H1 (cell line): ENCODE measurements around the gene TRIM59. TPM values are rescaled to one million over a fixed set of nuclear protein-coding genes. Genes with fewer than 3 reads are reported as not detected.

ENCODE experiments used
- CTCF ChIA-PET: fragments of 300-600 bp; sonication (Branson Sonifier 250); formaldehyde crosslinking; loops from one replicate; lab custom pipeline; 2021; ENCODE audit not compliant: partially characterized antibody; lab: Charles Lee
- POLR2A ChIA-PET: fragments of 300-600 bp; sonication (Branson Sonifier 250); formaldehyde crosslinking; loops from one replicate; lab custom pipeline; 2021; ENCODE audit warnings: inconsistent platforms; ENCODE audit not compliant: partially characterized antibody; lab: Charles Lee
- DNase-seq, 2 experiments: peaks; one replicate each; pipeline versions ENCODE4 v3.0.0 to v3.0.0-alpha.2; 2010 to 2022; ENCODE audit warnings: low spot score in 2 of 2, low read depth in 1 of 2, mixed read lengths in 1 of 2
- FAIRE-seq: peaks from 2 replicates; lab custom pipeline; 2011; peaks lifted over from hg19 to GRCh38; lab: Jason Lieb, UNC
- H2AFZ ChIP-seq: 2 replicates; pipeline ENCODE4 v1.8.1; 2012; ENCODE audit warnings: low read length, inconsistent platforms
- H2AK5ac ChIP-seq: 2 replicates; pipeline ENCODE4 v1.6.1; 2013; ENCODE audit warnings: low read depth, low read length
- H2BK120ac ChIP-seq: replicated peaks from 2 replicates; pipeline ENCODE3; 2013; ENCODE audit warnings: low read depth, low read length, inconsistent platforms
- H2BK12ac ChIP-seq: 2 replicates; pipeline ENCODE4 v1.6.1; 2013; ENCODE audit warnings: low read depth, low read length
- H2BK15ac ChIP-seq: 2 replicates; pipeline ENCODE4 v1.6.1; 2013; ENCODE audit warnings: low read length
- H2BK20ac ChIP-seq: 2 replicates; pipeline ENCODE4 v1.6.1; 2013; ENCODE audit warnings: low read length
- H2BK5ac ChIP-seq: 2 replicates; pipeline ENCODE4 v1.6.1; 2013; ENCODE audit warnings: low read depth, low read length
- H3K14ac ChIP-seq: 2 replicates; pipeline ENCODE4 v1.6.1; 2013; ENCODE audit warnings: inconsistent platforms; ENCODE audit not compliant: insufficient read length
- H3K18ac ChIP-seq: 2 replicates; pipeline ENCODE4 v1.6.1; 2013; ENCODE audit warnings: low read length; ENCODE audit errors: extremely low read depth
- H3K23ac ChIP-seq: 2 replicates; pipeline ENCODE4 v1.6.1; 2013; ENCODE audit warnings: inconsistent platforms; ENCODE audit not compliant: insufficient read length
- H3K23me2 ChIP-seq: 2 replicates; pipeline ENCODE4 v1.6.1; 2013; ENCODE audit warnings: low read depth, low read length
- H3K27ac ChIP-seq: 2 replicates; pipeline ENCODE4 v1.6.1; 2011; ENCODE audit warnings: low read depth, low read length, inconsistent platforms
- H3K27me3 ChIP-seq, 4 experiments: replicated peaks in 1 of 4; 1 replicate in 1 of 4; 2 replicates in 3 of 4; pipeline versions ENCODE4 v1.6.1 to v1.8.1; 2011 to 2013; ENCODE audit warnings: low read length in 3 of 4, mild to moderate bottlenecking in 3 of 4, inconsistent platforms in 2 of 4, mixed read lengths in 2 of 4, moderate library complexity in 1 of 4; ENCODE audit not compliant: control insufficient read depth in 3 of 4, insufficient read depth in 3 of 4; ENCODE audit errors: extremely low read depth in 1 of 4
- H3K36me3 ChIP-seq, 4 experiments: 2 replicates each; pipeline versions ENCODE4 v1.6.1 to v1.8.1; 2011 to 2013; ENCODE audit warnings: mild to moderate bottlenecking in 4 of 4, low read length in 3 of 4, moderate library complexity in 2 of 4, control low read depth in 1 of 4, inconsistent platforms in 1 of 4; ENCODE audit not compliant: insufficient read depth in 4 of 4, control insufficient read depth in 2 of 4
- H3K4ac ChIP-seq: replicated peaks from 2 replicates; pipeline ENCODE3; 2013; ENCODE audit warnings: low read length, low read depth, mixed read lengths, inconsistent platforms; ENCODE audit not compliant: insufficient read length
- H3K4me1 ChIP-seq, 4 experiments: replicated peaks in 1 of 4; 1 replicate in 1 of 4; 2 replicates in 3 of 4; pipeline versions ENCODE4 v1.6.1 to v1.8.1; 2011 to 2013; ENCODE audit warnings: low read length in 3 of 4, inconsistent platforms in 2 of 4, mixed read lengths in 1 of 4; ENCODE audit not compliant: insufficient read depth in 4 of 4, control insufficient read depth in 3 of 4
- H3K4me2 ChIP-seq, 2 experiments: 2 replicates each; pipeline versions ENCODE4 v1.6.1 to v1.8.1; 2011 to 2013; ENCODE audit warnings: low read depth in 2 of 2, low read length in 2 of 2, control low read depth in 1 of 2, inconsistent platforms in 1 of 2, mild to moderate bottlenecking in 1 of 2; ENCODE audit not compliant: insufficient read depth in 1 of 2
- H3K4me3 ChIP-seq, 4 experiments: fragments of 200-600, 300-600 bp in 1 of 4; sonication (generic), shearing (Covaris generic), sonication (Bioruptor Twin) in 1 of 4; 2 replicates each; pipeline versions ENCODE4 v1.5.1 to v1.8.1; 2011 to 2016; ENCODE audit warnings: low read length in 4 of 4, low read depth in 3 of 4, control low read depth in 2 of 4, inconsistent platforms in 2 of 4, mild to moderate bottlenecking in 2 of 4, mixed read lengths in 1 of 4, moderate library complexity in 1 of 4; ENCODE audit not compliant: insufficient read depth in 2 of 4; ENCODE audit errors: extremely low read depth in 1 of 4
- H3K56ac ChIP-seq: replicated peaks from 2 replicates; pipeline ENCODE3; 2013; ENCODE audit warnings: low read depth, mild to moderate bottlenecking, mixed read lengths, low read length, inconsistent platforms; ENCODE audit not compliant: insufficient read length
- H3K79me1 ChIP-seq: 2 replicates; pipeline ENCODE4 v1.6.1; 2013; ENCODE audit warnings: low read depth, low read length, control low read depth
- H3K79me2 ChIP-seq, 2 experiments: 2 replicates each; pipeline versions ENCODE4 v1.6.1 to v1.8.1; 2012 to 2013; ENCODE audit warnings: low read length in 2 of 2, mild to moderate bottlenecking in 2 of 2, inconsistent platforms in 1 of 2; ENCODE audit not compliant: insufficient read depth in 2 of 2, control insufficient read depth in 1 of 2
- H3K9ac ChIP-seq, 4 experiments: replicated peaks in 1 of 4; 1 replicate in 1 of 4; 2 replicates in 3 of 4; pipeline versions ENCODE4 v1.6.1 to v1.8.1; 2011 to 2013; ENCODE audit warnings: low read depth in 3 of 4, low read length in 3 of 4, control low read depth in 2 of 4, mild to moderate bottlenecking in 2 of 4, moderate library complexity in 2 of 4, inconsistent platforms in 1 of 4; ENCODE audit errors: extremely low read depth in 1 of 4
- H3K9me3 ChIP-seq, 2 experiments: 2 replicates each; pipeline versions ENCODE4 v1.6.1 to v1.8.1; 2012 to 2013; ENCODE audit warnings: mild to moderate bottlenecking in 2 of 2, moderate library complexity in 2 of 2, control low read depth in 1 of 2, inconsistent platforms in 1 of 2, low read depth in 1 of 2, low read length in 1 of 2, mixed read lengths in 1 of 2; ENCODE audit not compliant: insufficient read depth in 2 of 2
- H4K20me1 ChIP-seq, 2 experiments: replicated peaks in 1 of 2; 2 replicates each; pipeline versions ENCODE3 to v1.8.1; 2011 to 2013; ENCODE audit warnings: inconsistent platforms in 2 of 2, low read length in 2 of 2, mild to moderate bottlenecking in 1 of 2; ENCODE audit not compliant: insufficient read depth in 2 of 2, control insufficient read depth in 1 of 2
- H4K5ac ChIP-seq: 2 replicates; pipeline ENCODE4 v1.6.1; 2013; ENCODE audit warnings: low read length, low read depth, mixed read lengths, inconsistent platforms; ENCODE audit not compliant: insufficient read length
- H4K8ac ChIP-seq: 2 replicates; pipeline ENCODE4 v1.8.0; 2013; ENCODE audit warnings: mild to moderate bottlenecking, moderate library complexity, low read length, inconsistent platforms; ENCODE audit not compliant: insufficient read depth; ENCODE audit errors: extremely low read depth
- H4K91ac ChIP-seq: replicated peaks from 2 replicates; pipeline ENCODE3; 2013; ENCODE audit warnings: low read length, mixed read lengths, inconsistent platforms; ENCODE audit not compliant: insufficient read length
- GTF2F1 ChIP-seq: IDR thresholded peaks from 2 replicates; pipeline ENCODE4 v1.6.1; 2012; ENCODE audit warnings: low read depth, low read length, improper control_type of control experiment, borderline replicate concordance
- KDM5A ChIP-seq: fragments of 200-600 bp; IDR thresholded peaks from 2 replicates; pipeline ENCODE4 v1.7.1; 2012; ENCODE audit warnings: mild to moderate bottlenecking, low read length, inconsistent platforms, mixed read lengths
- RFX5 ChIP-seq: IDR thresholded peaks from 2 replicates; pipeline ENCODE4 v1.6.1; 2011; ENCODE audit warnings: low read depth, low read length, improper control_type of control experiment, borderline replicate concordance
- RXRA ChIP-seq: IDR thresholded peaks from 2 replicates; pipeline ENCODE4 v1.6.1; 2011; ENCODE audit warnings: low read depth, mild to moderate bottlenecking, low read length, moderate library complexity; ENCODE audit not compliant: insufficient read depth
- SUZ12 ChIP-seq: fragments of 200-600 bp; sonication (generic); IDR thresholded peaks from 2 replicates; pipeline ENCODE4 v1.6.1; 2012; ENCODE audit warnings: mild to moderate bottlenecking, inconsistent platforms, low read length, moderate library complexity, mixed read lengths
- WGBS, 2 experiments: shearing (Covaris generic) in 1 of 2; methylation state at CpG; one replicate each; pipeline versions ENCODE4 v1.1.6 to v1.1.7; 2013 to 2015; ENCODE audit warnings: low lambda C conversion rate in 2 of 2, mixed read lengths in 2 of 2, inconsistent platforms in 1 of 2, low coverage in 1 of 2, missing lambda C conversion rate in 1 of 2; ENCODE audit not compliant: insufficient replicate concordance in 2 of 2, insufficient coverage in 1 of 2, insufficient read length in 1 of 2; ENCODE audit errors: extremely low coverage in 1 of 2, missing lambda C conversion rate in 1 of 2; 5-methylcytosine and 5-hydroxymethylcytosine counted together
- polyA plus RNA-seq, 7 experiments: library from polyadenylated mRNA; depleted of rRNA in 3 of 7; stranded (reverse) in 5 of 7; unstranded in 2 of 7; fragments of >200 nt in 5 of 7; fragments of 200-250 nt in 2 of 7; gene quantifications; 1 replicate in 5 of 7; 2 replicates in 1 of 7; 4 replicates in 1 of 7; pipeline versions ENCODE4 v1.2.1 to v1.2.3, GENCODE V29; 2011 to 2013; ENCODE audit warnings: missing spikeins in 2 of 7, mixed read lengths in 2 of 7
- total RNA-seq: library from RNA; stranded (reverse); fragmentation: NEBNext Ultra II Directional; extraction: Animal tissue kit (Norgen Biotek cat#: 25700); gene quantifications from 2 replicates; pipeline ENCODE4 v1.2.1, GENCODE V29; 2021

Gene TRIM59
- total and polyA plus RNA-seq, 2 of the 8 experiments (the other 6 are each of a cell fraction or from before 2014, with no cell fraction given): 11.6 to 53.4 TPM

DNA sequence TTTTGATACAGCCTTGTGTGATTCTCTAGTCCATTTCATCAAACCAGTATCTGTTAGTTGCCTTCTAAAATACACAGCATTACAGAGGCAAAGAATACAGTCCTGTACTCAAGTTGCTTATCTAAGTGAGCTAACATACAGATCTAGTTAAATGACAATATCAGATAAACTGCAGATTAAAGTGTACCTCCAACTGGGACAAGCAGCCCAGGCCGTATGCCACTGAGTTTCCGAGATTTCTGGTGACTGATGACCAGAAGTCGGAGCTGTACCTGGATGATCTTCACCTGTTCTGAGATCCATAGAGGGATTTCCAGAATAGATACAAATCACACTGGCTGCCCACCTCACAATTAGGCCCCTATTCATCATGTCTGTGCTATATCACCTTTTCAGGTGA is 6.3 kb upstream of the TRIM59 start:
- no peak overlapping the region for H3K23ac ChIP-seq
- no peaks in the 10 kb centered on the region for H3K23me2 ChIP-seq
- no peak overlapping the region for H3K4me3 ChIP-seq
- H3K18ac ChIP-seq: no peak overlapping the region
- 95% methylated on average over 3 of the region's 3 CpGs; no CpG with 5 or more reads in 1 of the 2 experiments for WGBS, 2 experiments
- H4K8ac ChIP-seq: no peak overlapping the region
- no peak overlapping the region for H2AK5ac ChIP-seq
- H3K9me3 ChIP-seq: peaks cover 0 to 5% of the 10 kb centered on the region in 2 experiments; a peak in 1 of 4 replicates
- H2BK120ac ChIP-seq: no peak overlapping the region
- no peak overlapping the region for H3K4ac ChIP-seq
- H4K5ac ChIP-seq: no peak overlapping the region
- no peak for DNase-seq
- no peak overlapping the region for H2BK15ac ChIP-seq
- no peak overlapping the region for H2BK12ac ChIP-seq
- no peak for FAIRE-seq
- H3K27me3 ChIP-seq: no peaks in the 10 kb centered on the region
- CTCF ChIA-PET: interaction anchor here (1.2 kb wide), 1 partner anchor 14 kb away, joined by 5 read pairs; no protein-coding TSS in a partner anchor
- no peak overlapping the region for H2BK5ac ChIP-seq
- H4K91ac ChIP-seq: no peak overlapping the region
- no peak overlapping the region for H3K4me2 ChIP-seq
- no peaks in the 10 kb centered on the region for H3K4me1 ChIP-seq
- no peak overlapping the region for H3K14ac ChIP-seq
- no peak overlapping the region for H2BK20ac ChIP-seq
- no peaks in the 10 kb centered on the region for H3K79me1 ChIP-seq
- H2AFZ ChIP-seq: no peak overlapping the region
- no peak overlapping the region for H3K56ac ChIP-seq
- H3K27ac ChIP-seq: no peak overlapping the region
- no peaks in the 10 kb centered on the region for H3K36me3 ChIP-seq
- POLR2A ChIA-PET: interaction anchor here (1.3 kb wide), 1 partner anchor 26 kb away, joined by 3 read pairs; no protein-coding TSS in a partner anchor
- no peaks in the 10 kb centered on the region for H3K79me2 ChIP-seq
- no peak overlapping the region for H3K9ac ChIP-seq
- H4K20me1 ChIP-seq: no peaks in the 10 kb centered on the region
- TF ChIP-seq RFX5 (no peak), SUZ12 (no peak), RXRA (no peak), GTF2F1 (no peak), KDM5A (no peak)
